KBM-7 (cell line): ENCODE data around the gene RFWD3.

Experiments used
- DNase-seq: peaks from one replicate; pipeline ENCODE4 v3.0.0-alpha.2; 2015
- in situ Hi-C: fragments of 300-500 bp; cut with MboI; formaldehyde crosslinking; loops from 2 replicates; pipeline ENCODE4 v1.14.3; 2020; ENCODE audit warnings: low sequenced_read_pairs, low pct_unique_long_range_greater_than_20kb, mixed read lengths

RFWD3 gene, protein sequence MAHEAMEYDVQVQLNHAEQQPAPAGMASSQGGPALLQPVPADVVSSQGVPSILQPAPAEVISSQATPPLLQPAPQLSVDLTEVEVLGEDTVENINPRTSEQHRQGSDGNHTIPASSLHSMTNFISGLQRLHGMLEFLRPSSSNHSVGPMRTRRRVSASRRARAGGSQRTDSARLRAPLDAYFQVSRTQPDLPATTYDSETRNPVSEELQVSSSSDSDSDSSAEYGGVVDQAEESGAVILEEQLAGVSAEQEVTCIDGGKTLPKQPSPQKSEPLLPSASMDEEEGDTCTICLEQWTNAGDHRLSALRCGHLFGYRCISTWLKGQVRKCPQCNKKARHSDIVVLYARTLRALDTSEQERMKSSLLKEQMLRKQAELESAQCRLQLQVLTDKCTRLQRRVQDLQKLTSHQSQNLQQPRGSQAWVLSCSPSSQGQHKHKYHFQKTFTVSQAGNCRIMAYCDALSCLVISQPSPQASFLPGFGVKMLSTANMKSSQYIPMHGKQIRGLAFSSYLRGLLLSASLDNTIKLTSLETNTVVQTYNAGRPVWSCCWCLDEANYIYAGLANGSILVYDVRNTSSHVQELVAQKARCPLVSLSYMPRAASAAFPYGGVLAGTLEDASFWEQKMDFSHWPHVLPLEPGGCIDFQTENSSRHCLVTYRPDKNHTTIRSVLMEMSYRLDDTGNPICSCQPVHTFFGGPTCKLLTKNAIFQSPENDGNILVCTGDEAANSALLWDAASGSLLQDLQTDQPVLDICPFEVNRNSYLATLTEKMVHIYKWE

DNA sequence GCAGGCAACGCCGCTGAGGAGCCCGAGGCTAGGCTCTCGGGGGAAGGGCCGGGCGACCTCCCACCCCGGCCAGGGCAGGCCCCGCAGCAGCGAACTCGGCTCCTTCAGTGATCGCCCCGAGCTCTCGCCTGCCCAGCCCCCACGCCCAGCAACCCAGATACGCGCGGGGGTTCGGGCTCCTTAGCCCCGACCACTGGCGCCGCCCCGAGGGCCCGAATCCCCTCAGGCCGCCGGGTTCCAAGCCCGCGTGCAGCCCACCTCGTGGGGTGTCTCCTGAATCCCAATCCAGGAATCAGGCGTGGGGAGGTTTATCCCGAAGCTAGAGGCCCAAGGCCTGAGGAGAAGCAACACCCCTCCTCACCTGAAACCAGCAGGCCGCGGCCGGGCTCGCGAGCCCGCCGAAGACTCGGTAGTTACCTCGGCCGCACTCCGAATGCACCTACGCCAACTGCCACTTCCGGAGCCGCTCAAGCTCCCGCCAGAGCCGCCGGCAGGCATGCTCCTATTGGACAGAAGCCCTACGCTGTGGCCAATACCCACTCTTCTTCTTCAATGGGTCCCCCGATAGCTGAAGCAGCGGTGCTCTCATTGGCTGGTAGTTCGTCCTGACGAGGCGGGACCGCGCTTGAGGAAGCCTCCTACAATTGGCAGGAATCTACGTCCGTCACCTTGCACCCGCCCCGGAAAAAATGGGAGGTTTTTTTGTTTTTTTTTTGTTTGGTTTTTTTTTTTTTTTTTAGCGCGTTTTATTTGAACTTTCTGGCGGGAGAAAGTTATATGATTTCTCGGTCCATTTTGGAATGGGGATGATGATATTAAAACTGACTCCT, at the start of gene RFWD3:
TSS of gene RFWD3 (minus strand) at position 453 of the 830 bp plus-strand sequence. CDS start 5,428 bp downstream, outside the sequence.
- in situ Hi-C loops: no loop called here
- DNase-seq: peak; percentile 98

DNA sequence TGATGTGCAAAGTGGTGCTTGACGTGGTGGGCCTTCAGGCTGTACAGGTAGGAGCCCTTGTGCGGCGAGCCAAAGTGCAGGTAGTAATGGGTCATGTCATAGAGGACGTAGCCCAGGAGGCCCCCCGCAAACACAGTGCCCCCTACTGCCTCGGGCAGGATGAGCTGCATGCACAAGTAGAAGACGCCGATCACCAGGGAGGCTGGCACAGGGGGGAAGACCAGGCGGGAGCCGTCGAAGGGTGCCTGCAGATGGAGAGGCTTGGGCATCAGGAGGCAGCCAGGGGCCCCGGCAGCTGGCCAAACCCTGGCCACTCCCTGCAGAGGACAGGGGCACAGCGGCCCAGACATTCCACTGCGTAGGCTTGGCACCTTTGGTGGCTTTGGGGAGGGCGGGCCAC, 49.7 kb upstream of the RFWD3 start:
- no peak for DNase-seq
- in situ Hi-C loops: no loop called here

DNA sequence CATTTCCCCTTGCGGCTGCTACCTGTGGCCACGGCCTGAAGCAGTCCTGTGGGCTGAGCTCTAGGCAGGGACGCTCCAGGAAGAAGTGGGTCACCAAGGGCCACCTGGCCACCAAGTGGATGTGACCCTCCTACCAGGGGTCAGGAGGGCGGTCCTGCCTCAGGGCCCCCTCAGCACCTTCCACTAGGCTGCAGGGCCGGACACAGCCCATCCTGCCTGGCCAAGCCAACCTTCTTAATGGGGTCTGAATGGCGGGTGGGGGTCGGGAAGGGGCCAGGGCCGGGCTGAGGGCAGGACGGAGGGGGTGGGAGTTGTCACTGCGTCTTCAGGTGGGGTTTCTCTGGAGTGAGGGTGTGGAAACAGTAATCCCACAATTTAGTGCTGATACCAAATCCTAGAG, 47.2 kb upstream of the RFWD3 start:
- in situ Hi-C loops: no loop called here
- DNase-seq: no peak

DNA sequence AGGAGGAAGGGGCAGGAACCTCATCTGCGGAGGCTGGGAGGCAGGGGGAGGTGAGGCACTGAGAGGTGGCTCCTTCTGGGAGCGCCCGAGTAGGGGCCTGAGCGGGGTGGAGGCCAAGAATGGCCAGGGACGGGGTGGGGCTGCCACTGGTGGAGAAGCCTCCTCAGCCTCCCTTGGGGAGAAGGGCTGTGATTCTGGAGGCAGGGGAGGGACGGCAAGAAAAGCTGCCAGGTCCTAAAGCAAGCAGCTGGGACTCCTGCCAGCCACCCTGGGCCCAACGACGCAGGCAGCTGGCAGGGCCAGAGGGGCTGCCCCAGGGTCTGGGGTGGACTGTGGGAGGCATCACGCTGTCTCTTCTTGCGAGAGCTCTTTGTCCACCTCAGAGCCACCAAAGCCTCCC, 46.6 kb upstream of the RFWD3 start:
- in situ Hi-C loops: no loop called here
- no peak for DNase-seq

DNA sequence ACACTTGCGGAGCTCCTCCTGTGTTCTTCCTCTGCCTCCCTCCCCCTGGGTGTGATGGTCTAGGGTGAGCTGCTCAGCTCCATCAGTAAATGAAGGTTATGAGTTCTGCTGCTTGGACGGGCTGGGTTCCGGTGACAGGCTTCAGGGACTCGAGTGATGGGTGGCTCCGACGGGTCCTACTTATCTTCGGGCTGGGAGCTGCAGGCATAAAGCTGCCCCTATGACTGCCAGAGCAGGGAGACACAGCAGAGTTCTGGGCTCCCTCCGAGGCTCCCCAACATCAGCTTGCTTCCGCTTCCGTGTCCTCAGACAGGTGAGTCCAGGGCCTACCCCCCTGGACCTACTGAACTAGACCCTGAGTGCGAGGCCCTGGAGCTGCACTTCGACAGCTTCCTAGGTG, 45.3 kb upstream of the RFWD3 start:
- DNase-seq: no peak
- in situ Hi-C loops: no loop called here

DNA sequence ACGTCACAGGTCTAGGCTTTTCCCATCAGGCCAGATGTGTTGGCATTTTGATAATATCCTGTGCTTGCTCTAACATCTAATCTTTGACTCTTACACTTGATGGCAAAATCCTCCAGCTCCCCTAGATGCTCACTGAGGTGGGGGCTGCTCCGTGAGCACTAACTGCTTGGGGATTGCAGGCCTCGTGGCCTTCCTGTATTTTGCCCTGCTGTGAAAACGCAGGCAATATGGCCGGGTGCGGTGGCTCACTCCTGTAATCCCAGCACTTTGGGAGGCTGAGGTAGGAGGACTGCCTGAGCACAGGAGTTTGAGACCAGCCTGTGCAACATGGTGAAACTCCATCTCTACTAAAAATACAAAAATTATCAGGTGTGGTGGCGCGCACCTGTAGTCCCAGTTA, 43.7 kb upstream of the RFWD3 start:
- DNase-seq: no peak
- in situ Hi-C loops: no loop called here

DNA sequence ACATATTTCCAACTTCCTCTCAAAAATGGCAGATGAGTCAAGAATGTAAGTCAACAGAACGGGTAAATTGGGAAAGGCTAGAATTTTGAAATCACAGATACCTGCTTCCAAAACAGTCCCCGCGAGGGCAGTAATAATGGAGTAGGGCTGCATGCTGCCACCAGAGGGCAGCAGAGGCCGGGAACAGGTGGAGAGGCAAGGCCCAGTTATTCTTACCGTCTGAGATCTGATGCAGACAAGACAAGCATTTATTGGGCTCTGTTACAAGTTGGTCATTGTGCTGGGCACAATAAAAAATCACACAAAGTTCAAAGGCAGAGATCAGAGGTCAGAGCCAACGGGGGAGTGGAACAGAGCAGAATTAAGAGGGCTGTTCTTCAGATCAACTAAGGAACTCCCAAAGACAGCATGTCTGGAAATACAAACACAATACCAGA, 42.8 kb upstream of the RFWD3 start:
- in situ Hi-C loops: no loop called here
- DNase-seq: peak; percentile 80

DNA sequence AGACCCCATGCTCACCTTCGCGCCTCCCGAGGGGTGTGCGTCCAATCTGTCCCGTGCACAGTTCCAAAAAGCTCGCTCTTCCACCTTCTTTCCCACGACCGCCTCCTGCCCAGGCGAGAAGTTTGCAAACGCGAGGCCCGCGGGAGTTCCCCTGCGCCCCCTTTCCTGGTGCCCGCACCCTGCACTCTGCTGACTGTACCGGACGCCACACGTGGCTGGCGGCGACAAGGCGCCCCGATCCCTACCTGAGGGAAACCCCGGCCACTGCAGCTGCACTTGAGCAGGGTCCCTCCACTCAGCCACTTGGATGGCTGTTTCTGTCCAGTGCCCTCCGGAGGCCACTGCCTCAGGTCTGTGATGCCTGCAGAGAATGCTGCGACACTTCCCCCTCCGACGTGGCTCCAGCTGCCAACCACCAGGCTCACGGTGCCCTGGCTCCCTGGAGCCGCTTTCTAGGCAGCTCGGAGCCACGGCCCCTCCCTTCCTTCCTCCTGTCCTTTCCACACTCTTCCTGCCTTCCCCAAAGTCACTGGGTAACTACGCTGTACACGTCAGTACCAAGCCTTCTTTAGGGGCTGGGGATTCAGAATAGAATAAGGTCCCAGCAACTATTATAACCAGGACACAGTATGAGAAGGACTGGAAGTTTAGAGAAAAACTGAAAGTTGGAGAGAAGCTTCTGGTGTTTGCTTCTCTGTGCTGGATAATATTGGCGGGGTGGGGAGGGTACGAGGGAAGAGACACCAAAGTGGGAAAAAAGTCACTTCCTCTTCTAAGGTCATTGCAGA, 34.0 kb upstream of the RFWD3 start, which contains the start of gene MLKL:
TSS of gene MLKL (minus strand) at position 425 of the 788 bp plus-strand sequence. CDS start 5,105 bp downstream, outside the sequence.
- peak; percentile 90 for DNase-seq

DNA sequence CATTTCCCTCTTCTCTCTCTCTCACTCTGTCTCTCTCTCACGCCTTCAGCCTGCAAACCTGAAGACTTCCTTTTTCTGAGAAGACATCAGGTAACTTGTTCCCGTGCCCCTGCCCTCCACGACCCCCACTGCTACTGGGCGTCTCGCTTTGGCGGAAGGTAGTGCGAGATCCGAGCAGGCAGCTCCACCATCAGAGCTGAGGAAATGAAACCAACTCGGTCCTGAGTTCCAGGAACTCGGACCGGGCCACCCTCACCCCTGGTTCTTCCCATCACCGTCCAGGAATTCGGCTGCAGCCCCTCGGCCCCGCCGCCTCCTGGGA, 33.4 kb upstream of the RFWD3 start:
- no peak for DNase-seq
- in situ Hi-C loops: no loop called here

More for the DNA sequence above, 34.0 kb upstream of the RFWD3 start, which contains the start of gene MLKL:
- in situ Hi-C loops: no loop called here

DNA sequence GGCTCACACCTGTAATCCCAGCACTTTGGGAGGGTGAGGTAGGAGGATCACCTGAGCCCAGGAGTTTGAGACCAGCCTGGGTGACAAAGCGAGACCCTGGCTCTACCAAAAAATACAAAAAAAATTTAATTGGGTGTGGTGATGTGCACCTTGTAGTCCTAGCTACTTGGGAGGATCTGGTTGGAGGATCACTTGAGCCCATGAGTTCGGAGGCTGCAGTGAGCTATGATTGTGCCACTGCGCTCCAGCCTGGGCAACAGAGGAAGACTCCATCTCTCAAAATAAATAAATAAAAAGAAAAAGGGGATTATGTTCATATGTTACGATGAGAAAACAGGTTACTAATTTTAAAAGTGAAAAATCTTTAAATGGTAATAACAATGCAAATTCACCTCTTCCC, 33.0 kb upstream of the RFWD3 start:
- peak; percentile 21 for DNase-seq
- in situ Hi-C loops: no loop called here

DNA sequence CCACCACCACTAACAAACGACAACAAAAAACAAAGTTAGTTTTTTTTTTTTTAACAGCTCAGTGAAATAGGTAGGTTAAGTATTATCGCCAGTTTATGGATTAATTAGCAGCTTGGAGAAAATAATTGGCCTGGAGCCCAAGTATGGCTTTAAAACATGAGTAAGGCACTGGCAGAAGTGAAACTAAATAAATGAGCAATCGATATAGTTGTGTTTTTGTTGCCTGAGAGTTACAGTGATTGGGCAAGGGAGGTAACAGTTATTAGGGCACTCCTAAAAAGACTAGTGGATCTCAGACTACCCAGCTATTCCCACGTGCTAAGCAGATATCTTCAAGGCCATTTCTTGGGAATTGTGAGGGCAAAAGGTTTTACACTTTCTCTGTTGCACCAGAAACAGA, 31.5 kb upstream of the RFWD3 start:
- in situ Hi-C loops: no loop called here
- DNase-seq: no peak

DNA sequence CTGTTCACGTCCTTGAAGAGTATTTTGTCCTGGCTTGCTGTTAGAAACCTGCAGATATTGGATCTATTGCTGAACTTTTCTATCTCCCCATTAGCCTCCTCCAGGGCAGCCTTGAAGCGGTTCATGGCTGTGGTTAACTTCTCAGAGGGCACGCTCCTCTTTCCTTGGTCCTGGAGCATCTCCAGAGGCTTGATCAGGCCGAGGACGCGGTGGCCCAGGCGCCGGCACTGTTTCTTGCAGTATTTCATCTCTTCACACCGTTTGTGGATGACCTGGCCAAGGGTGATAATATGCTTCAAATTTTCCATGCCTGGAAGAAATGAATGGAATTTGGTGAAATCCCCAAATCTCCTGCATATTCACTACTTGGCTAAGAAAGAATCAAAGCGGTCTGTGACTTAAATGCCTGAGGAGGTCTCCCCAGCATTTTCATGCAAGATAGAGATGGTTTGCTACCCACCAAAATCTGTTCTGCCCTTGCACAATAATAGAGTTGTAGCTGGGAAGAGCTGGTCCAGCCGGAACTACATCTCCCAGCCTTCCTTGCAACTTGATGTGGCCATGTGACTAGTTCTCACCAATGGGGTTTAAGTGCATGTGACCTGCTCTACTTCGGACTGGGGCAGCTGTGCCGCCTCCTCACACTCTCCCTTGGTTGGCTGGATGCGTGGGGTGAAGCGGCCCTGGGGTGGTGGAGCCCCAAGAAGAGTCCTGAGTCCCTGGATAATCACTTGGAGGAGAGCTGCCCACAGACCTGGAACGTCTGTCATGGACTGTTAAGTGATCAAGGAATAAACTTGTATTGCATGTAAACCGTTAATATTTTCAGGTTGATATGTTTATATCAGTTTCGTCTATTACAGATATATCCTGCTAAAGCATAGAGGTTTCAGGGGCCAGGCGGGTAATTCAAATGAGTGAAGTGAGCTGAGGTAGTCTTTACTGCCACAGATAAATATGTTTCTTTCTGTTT, 29.1 kb upstream of the RFWD3 start:
- in situ Hi-C loops: no loop called here

DNA sequence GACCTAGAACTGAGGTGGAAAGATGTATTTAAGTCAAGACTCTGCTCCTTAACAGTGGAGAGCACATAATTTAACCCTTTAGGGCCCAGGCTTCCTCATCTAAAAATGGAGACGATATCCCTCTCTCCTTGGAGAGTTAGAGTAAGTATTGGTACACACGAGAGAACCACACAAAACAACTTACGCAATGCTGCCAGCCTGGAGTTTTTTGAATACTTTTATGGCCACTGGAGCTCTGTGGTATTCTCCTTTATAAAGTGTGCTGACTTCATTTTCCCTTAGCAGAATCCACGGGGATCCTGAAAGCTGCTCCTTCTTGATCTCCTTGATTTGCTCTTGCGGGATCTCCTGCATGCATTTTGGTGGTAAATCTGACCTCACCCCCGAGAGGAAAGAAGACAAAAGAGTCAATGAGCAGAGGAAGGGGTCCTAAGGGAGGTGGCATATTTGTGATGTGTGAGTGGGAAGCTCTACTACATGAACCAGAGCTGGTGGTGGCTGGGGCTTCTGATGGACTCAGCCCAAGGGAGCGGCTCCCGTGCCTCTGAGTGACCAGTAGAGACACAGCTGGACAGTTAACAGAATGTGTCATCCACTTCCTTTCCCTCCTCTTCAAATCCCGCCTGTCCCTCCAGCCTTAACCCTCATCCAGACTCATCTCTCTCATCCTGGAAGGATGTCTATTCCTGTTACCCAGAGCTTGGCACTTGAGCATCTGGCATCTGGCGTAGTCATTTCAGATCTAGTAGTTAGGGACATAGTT, 24.6 kb upstream of the RFWD3 start:
- in situ Hi-C loops: no loop called here

More for the DNA sequence above, 29.1 kb upstream of the RFWD3 start:
- peak; percentile 60 for DNase-seq

DNA sequence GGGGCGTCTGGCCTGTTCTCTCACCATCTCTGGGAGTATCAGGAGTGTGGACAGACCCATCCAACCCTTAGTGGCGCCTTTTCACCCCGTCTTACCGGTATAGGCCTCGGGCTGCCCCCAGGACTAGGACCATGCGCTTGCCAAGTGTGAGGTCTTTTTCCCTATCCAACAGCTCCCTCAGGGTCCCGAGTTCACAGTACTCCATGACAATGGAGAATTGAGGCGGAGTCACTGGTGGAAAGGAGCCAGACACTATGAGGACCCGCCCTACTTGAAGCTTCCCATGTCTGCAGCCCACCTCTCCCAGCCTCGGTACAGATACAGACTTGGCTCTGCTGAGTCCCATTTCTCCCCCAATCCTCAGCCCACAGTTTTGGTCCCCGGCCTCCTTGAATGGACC, 15.9 kb upstream of the RFWD3 start:
- no peak for DNase-seq
- in situ Hi-C loops: no loop called here

More for the DNA sequence above, 24.6 kb upstream of the RFWD3 start:
- no peak for DNase-seq

DNA sequence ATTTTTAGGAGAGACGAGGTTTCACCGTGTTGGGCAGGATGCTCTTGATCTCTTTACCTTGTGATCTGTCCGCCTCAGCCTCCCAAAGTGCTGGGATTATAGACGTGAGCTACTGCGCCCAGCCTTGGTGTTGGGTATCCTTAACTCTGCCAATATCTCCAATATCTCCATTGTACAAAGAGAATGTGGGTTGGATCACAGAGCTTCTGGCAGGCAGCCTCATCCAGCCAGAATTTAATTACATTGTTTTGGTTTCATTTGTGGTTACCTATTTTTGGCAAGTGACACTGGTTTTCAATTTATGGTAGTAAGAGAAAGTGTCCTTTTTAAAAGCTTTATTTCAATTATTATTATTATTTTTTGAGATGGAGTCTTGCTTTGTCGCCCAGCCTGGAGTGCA, 14.0 kb upstream of the RFWD3 start:
- no peak for DNase-seq
- in situ Hi-C loops: no loop called here

DNA sequence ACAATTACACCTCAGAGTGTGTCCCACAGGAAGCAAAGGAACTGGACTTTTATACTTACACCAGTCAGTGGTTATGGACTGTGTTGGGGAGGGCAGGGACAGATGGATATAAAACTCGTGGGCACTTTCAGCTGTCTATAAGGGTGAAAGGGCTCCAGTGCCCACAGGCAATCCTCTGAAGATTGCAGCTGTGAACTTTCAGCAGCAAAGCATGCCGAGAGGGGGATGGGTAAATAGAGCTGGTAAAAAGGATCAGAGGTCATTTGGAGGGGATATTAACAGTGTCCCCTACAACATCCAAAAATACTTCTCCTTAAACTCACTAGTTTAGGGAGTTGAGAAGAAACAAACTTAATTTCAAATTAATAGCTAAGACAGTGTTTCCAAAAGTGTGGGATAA, 13.3 kb upstream of the RFWD3 start:
- DNase-seq: no peak
- in situ Hi-C loops: no loop called here

DNA sequence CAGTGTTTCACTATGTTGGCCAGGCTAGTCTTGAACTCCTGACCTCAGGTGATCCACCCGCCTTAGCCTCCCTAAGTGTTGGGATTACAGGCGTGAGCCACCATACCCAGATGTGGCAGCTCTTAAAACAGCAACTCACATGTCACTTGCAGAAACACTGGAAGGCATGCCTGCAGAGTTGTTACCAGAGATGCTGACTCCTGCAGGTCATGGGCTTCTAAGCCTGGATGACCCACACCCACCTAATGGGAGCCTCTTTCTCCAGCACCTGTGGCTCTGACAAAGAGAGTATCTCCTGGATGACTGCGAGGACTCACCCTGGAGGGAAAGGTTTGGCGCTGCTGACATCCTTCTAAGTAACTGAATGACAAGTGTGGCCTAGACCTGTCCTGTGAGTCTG, 11.2 kb upstream of the RFWD3 start:
- in situ Hi-C loops: no loop called here
- DNase-seq: no peak
